CD4-positive, alpha-beta memory T cell (primary cell): ENCODE measurements around the gene SLC7A14. TPM values are rescaled to one million over a fixed set of nuclear protein-coding genes. Genes with fewer than 3 reads are reported as not detected.

Experiments used
- CTCF ChIA-PET: fragments of 350-600 bp; sonication (Branson Sonifier 250); formaldehyde crosslinking; loops from one replicate; lab custom pipeline; 2021; ENCODE audit warnings: inconsistent platforms; ENCODE audit not compliant: partially characterized antibody; lab: Charles Lee
- POLR2A ChIA-PET: fragments of 350-600 bp; sonication (Branson Sonifier 250); formaldehyde crosslinking; loops from one replicate; lab custom pipeline; 2021; ENCODE audit not compliant: partially characterized antibody; lab: Charles Lee
- DNase-seq, 5 donors: peaks; one replicate each; pipeline versions ENCODE4 v3.0.0 to v3.0.0-alpha.2; 2020 to 2022; ENCODE audit warnings: mixed read lengths in 1 of 5
- H3K27ac ChIP-seq: one replicate; pipeline ENCODE4 v1.7.0; 2013; ENCODE audit warnings: low read depth, low read length
- H3K27me3 ChIP-seq: 2 replicates; pipeline ENCODE4 v1.7.0; 2013; ENCODE audit warnings: mild to moderate bottlenecking, low read length, moderate library complexity; ENCODE audit not compliant: insufficient read depth
- H3K36me3 ChIP-seq: 2 replicates; pipeline ENCODE4 v1.7.0; 2013; ENCODE audit warnings: mild to moderate bottlenecking, low read length, moderate library complexity; ENCODE audit not compliant: insufficient read depth
- H3K4me1 ChIP-seq: 2 replicates; pipeline ENCODE4 v1.7.0; 2013; ENCODE audit warnings: mild to moderate bottlenecking, low read length, moderate library complexity; ENCODE audit not compliant: insufficient read depth
- H3K4me3 ChIP-seq, 2 donors: one replicate each; pipeline ENCODE4 v1.7.0; 2013; ENCODE audit warnings: low read length in 2 of 2, mild to moderate bottlenecking in 1 of 2
- H3K9me3 ChIP-seq, 2 donors: one replicate each; pipeline ENCODE4 v1.7.0; 2013; ENCODE audit warnings: low read length in 2 of 2, control low read depth in 1 of 2; ENCODE audit not compliant: control insufficient read depth in 1 of 2
- H3K27ac Mint-ChIP-seq, 7 donors: one replicate each; pipeline ENCODE4 v1.8.0; 2020 to 2021; ENCODE audit warnings: mixed read lengths in 7 of 7, mild to moderate bottlenecking in 6 of 7, inconsistent platforms in 3 of 7, moderate library complexity in 3 of 7
- H3K27me3 Mint-ChIP-seq, 2 donors: one replicate each; pipeline ENCODE4 v1.8.0; 2020 to 2021; ENCODE audit warnings: mixed read lengths in 2 of 2
- H3K36me3 Mint-ChIP-seq, 2 donors: one replicate each; pipeline ENCODE4 v1.8.0; 2020 to 2021; ENCODE audit warnings: mixed read lengths in 2 of 2, inconsistent platforms in 1 of 2, mild to moderate bottlenecking in 1 of 2
- H3K4me1 Mint-ChIP-seq, 4 donors: one replicate each; pipeline ENCODE4 v1.8.0; 2020 to 2021; ENCODE audit warnings: mixed read lengths in 4 of 4, mild to moderate bottlenecking in 1 of 4
- H3K4me3 Mint-ChIP-seq, 8 donors: one replicate each; pipeline ENCODE4 v1.8.0; 2020 to 2021; ENCODE audit warnings: mixed read lengths in 8 of 8, mild to moderate bottlenecking in 7 of 8, moderate library complexity in 6 of 8, inconsistent platforms in 3 of 8
- H3K9me3 Mint-ChIP-seq, 8 donors: one replicate each; pipeline ENCODE4 v1.8.0; 2020 to 2021; ENCODE audit warnings: mixed read lengths in 8 of 8, mild to moderate bottlenecking in 5 of 8, inconsistent platforms in 3 of 8, moderate library complexity in 1 of 8
- intact Hi-C: fragments of 100-400 bp; cut with micrococcal nuclease; formaldehyde crosslinking; loops from one replicate; pipeline ENCODE4 v1.15.1; 2023
- polyA plus RNA-seq, 2 donors: library from polyadenylated mRNA; unstranded; fragments of 300-500 nt; fragmentation: Illumina TruSeq; gene quantifications; one replicate each; pipeline ENCODE4 v1.2.3, GENCODE V29; 2021
- total RNA-seq, 2 experiments: library from RNA; stranded (reverse); gene quantifications; one replicate each; pipeline ENCODE4 v1.2.3, GENCODE V29; 2021

The SLC7A14 gene
- total RNA-seq (not detected), polyA plus RNA-seq (not detected)

DNA sequence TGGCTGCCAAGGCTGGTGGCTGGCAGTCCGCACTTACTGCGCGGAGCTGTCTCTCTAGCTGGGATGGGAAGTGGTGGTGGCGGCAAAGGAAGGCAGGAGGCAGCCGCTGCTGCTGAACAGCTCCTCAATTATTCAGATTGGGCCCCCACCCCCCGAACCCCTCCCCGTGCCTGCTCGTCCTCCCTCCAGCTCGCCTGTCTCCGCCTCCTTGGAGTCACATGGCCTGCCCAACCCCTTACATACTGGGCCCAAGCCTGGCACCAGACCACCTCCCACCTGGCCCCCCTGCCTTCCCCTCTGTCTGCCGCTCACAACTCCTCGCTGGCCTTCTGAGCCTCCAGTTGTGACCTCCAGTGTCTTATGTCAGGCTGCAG lies at the start of gene SLC7A14:
TSS of gene SLC7A14 (minus strand) at position 139 of the 374 bp plus-strand sequence. CDS start 59,139 bp downstream, outside the sequence.
- Histone ChIP-seq H3K27me3 (peaks cover 17% of the 10 kb centered on the region), H3K36me3 (no peaks in the 10 kb centered on the region), H3K9me3 (no peaks in the 10 kb centered on the region), H3K4me3 (no peak within 1 kb of the TSS), H3K27ac (no peak within 1 kb of the TSS), H3K4me1 (no peaks in the 10 kb centered on the region)
- no peaks in the 10 kb centered on the region for H3K4me1 Mint-ChIP-seq
- CTCF ChIA-PET: no interaction called here
- no peaks in the 10 kb centered on the region for H3K36me3 Mint-ChIP-seq
- no peak within 1 kb of the TSS for H3K27ac Mint-ChIP-seq
- peaks cover 0 to 23% (median 12%) of the 10 kb centered on the region in 8 donors for H3K9me3 Mint-ChIP-seq
- no peak within 1 kb of the TSS for H3K4me3 Mint-ChIP-seq
- no peak for DNase-seq
- H3K27me3 Mint-ChIP-seq: peaks cover 32 to 37% of the 10 kb centered on the region in 2 donors
- intact Hi-C loops: no loop called here
- POLR2A ChIA-PET: no interaction called here

- peaks cover 1 to 5% of the 10 kb centered on the region in 2 donors for H3K27me3 Mint-ChIP-seq
- CTCF ChIA-PET: no interaction called here
Measured at GRCh38 chr3:170635385-170635735, 49.5 kb upstream of the SLC7A14 start.

GRCh38 chr3:170634663-170635384 lies 48.9 kb upstream of the SLC7A14 start:
- H3K4me1 Mint-ChIP-seq: no peaks in the 10 kb centered on the region
- H3K36me3 Mint-ChIP-seq: no peaks in the 10 kb centered on the region
- Histone ChIP-seq H3K4me3 (no peak overlapping the region), H3K36me3 (no peaks in the 10 kb centered on the region), H3K4me1 (no peaks in the 10 kb centered on the region), H3K27me3 (no peaks in the 10 kb centered on the region), H3K9me3 (no peaks in the 10 kb centered on the region), H3K27ac (no peak overlapping the region)
- peaks cover 2 to 5% of the 10 kb centered on the region in 2 donors for H3K27me3 Mint-ChIP-seq
- H3K27ac Mint-ChIP-seq: no peak overlapping the region
- no peaks in the 10 kb centered on the region for H3K9me3 Mint-ChIP-seq
- ChIA-PET CTCF (no interaction called here), POLR2A (no interaction called here)
- H3K4me3 Mint-ChIP-seq: no peak overlapping the region
- intact Hi-C loops: no loop called here
- DNase-seq: no peak

More at GRCh38 chr3:170635385-170635735, 49.5 kb upstream of the SLC7A14 start:
- H3K36me3 Mint-ChIP-seq: no peaks in the 10 kb centered on the region
- H3K9me3 Mint-ChIP-seq: no peaks in the 10 kb centered on the region
- intact Hi-C loops: no loop called here
- H3K4me1 Mint-ChIP-seq: no peaks in the 10 kb centered on the region
- no peaks in the 10 kb centered on the region for H3K27me3 ChIP-seq
- H3K27ac ChIP-seq: no peak overlapping the region
- H3K36me3 ChIP-seq: no peaks in the 10 kb centered on the region
- no peak for DNase-seq
- H3K27ac Mint-ChIP-seq: no peak overlapping the region
- POLR2A ChIA-PET: no interaction called here
- no peaks in the 10 kb centered on the region for H3K9me3 ChIP-seq
- no peak overlapping the region for H3K4me3 ChIP-seq
- no peaks in the 10 kb centered on the region for H3K4me1 ChIP-seq
- no peak overlapping the region for H3K4me3 Mint-ChIP-seq

DNA sequence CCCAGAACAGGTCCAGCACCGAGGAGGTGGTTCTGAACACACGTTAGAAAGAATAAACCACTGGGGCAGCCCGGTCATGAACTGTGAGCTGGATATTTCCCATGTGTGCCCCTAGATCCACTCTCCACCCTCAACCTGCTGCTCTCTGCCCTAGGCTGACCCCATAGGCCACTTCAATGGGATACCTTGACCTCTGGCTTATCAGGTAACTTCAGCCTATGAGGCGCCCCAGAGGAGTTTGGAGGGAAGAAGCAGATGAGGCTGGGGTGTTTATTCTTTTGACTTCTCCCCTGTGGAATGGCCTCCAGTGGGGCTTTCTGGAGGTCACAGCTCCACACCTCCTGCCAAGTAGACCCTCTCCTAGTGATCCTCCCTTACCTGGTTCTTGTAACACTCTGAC lies 47.7 kb upstream of the SLC7A14 start:
- H3K9me3 ChIP-seq: no peaks in the 10 kb centered on the region
- Mint-ChIP-seq H3K9me3 (no peaks in the 10 kb centered on the region), H3K4me3 (no peak overlapping the region), H3K36me3 (no peaks in the 10 kb centered on the region), H3K27me3 (peaks cover 5 to 7% of the 10 kb centered on the region in 2 donors), H3K4me1 (no peaks in the 10 kb centered on the region), H3K27ac (no peak overlapping the region)
- no peak overlapping the region for H3K27ac ChIP-seq
- ChIA-PET CTCF (no interaction called here), POLR2A (no interaction called here)
- H3K4me1 ChIP-seq: no peaks in the 10 kb centered on the region
- no peaks in the 10 kb centered on the region for H3K36me3 ChIP-seq
- H3K4me3 ChIP-seq: no peak overlapping the region
- DNase-seq: no peak
- H3K27me3 ChIP-seq: no peaks in the 10 kb centered on the region
- intact Hi-C loops: no loop called here

DNA sequence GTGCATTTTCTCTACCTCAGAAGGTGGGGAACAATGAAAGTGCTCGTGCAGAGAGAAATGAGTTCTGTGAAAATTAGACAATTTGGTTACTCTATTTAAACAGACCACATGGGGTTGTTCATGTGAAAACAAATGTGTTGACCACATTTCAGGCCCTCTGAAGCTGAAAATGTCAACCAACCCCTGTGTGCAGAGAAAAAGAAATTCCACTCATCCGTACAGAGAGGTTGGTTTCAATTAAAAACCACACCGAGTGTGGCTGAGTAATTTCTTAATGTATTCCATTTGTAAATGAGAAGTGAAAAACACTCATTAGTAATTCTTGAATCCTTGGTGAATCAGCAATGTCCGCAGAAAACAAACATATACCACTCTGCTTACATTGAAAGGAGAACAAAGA lies 46.9 kb upstream of the SLC7A14 start:
- H3K27ac Mint-ChIP-seq: no peak overlapping the region
- Histone ChIP-seq H3K27ac (no peak overlapping the region), H3K4me1 (no peaks in the 10 kb centered on the region), H3K4me3 (no peak overlapping the region), H3K27me3 (no peaks in the 10 kb centered on the region), H3K9me3 (no peaks in the 10 kb centered on the region), H3K36me3 (no peaks in the 10 kb centered on the region)
- H3K36me3 Mint-ChIP-seq: no peaks in the 10 kb centered on the region
- H3K9me3 Mint-ChIP-seq: no peaks in the 10 kb centered on the region
- CTCF ChIA-PET: no interaction called here
- DNase-seq: no peak
- intact Hi-C loops: no loop called here
- H3K4me3 Mint-ChIP-seq: no peak overlapping the region
- H3K4me1 Mint-ChIP-seq: no peaks in the 10 kb centered on the region
- POLR2A ChIA-PET: no interaction called here
- peaks cover 6 to 7% of the 10 kb centered on the region in 2 donors for H3K27me3 Mint-ChIP-seq

DNA sequence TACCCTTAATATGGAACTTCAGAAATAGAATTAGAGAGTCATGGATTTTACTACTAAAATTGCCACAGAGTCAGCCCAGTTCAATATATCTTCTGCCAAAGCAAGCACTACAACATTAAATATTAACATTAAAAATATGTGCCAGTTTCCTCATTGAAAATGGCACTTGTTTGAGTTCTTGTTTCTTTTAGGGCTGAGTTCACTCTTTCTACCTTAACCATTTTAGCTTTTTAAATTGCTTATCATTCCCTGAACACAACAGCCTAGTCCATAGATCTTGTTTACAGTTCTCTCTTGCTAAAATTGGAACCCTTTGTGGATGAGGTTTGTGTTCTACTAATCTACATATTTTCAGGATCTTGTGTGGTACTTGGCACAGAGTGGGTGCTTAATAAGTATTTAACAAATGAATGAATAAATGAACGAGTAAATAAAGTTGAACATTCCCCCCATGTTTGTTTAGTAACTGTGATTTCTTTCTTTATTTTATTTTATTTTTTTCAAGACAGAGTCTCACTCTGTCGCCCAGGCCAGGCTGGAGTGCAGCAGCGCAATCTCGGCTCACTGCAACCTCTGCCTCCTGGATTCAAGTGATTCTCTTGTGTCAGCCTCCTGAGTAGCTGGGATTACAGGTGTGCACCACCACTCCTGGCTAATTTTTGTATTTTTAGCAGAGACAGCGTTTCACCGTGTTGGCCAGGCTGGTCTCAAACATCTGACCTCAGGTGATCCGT lies 46.0 kb upstream of the SLC7A14 start:
- Histone ChIP-seq H3K27ac (no peak overlapping the region), H3K36me3 (no peaks in the 10 kb centered on the region), H3K9me3 (no peaks in the 10 kb centered on the region), H3K4me3 (no peak overlapping the region), H3K4me1 (no peaks in the 10 kb centered on the region), H3K27me3 (no peaks in the 10 kb centered on the region)
- H3K27me3 Mint-ChIP-seq: peaks cover 7 to 10% of the 10 kb centered on the region in 2 donors
- intact Hi-C loops: no loop called here
- ChIA-PET POLR2A (no interaction called here), CTCF (interaction anchor here (0.7 kb wide), 1 partner anchor 10 kb away, joined by 3 read pairs; no protein-coding TSS in a partner anchor)
- H3K4me3 Mint-ChIP-seq: no peak overlapping the region
- no peaks in the 10 kb centered on the region for H3K9me3 Mint-ChIP-seq
- H3K27ac Mint-ChIP-seq: no peak overlapping the region
- no peak for DNase-seq
- no peaks in the 10 kb centered on the region for H3K4me1 Mint-ChIP-seq
- no peaks in the 10 kb centered on the region for H3K36me3 Mint-ChIP-seq

DNA sequence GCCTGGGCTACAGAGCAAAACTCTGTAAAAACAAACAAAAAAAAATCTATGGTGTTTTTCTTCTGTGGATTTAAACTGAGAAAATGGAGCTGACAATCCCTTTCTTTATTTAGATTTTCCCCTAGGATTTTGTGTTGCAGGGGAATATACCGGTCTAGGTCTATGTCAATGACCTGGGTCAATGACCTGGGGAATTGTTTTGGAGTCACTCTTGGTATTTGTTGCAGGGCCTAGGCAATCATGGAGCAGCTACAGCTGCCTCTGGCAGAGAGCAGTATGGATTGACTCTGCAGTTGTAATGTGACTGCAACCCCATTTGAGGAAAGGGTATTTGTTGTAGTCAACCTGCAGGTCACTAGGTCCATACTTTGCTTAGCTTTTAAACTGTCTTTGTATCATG lies 37.6 kb upstream of the SLC7A14 start:
- H3K9me3 ChIP-seq: no peaks in the 10 kb centered on the region
- H3K9me3 Mint-ChIP-seq: peaks cover 0 to 6% (median under 1%) of the 10 kb centered on the region in 8 donors
- H3K4me3 ChIP-seq: no peak overlapping the region
- no peaks in the 10 kb centered on the region for H3K36me3 ChIP-seq
- H3K27me3 Mint-ChIP-seq: peaks cover 15 to 17% of the 10 kb centered on the region in 2 donors
- no peak for DNase-seq
- no peak overlapping the region for H3K27ac Mint-ChIP-seq
- intact Hi-C loops: no loop called here
- H3K4me1 ChIP-seq: no peaks in the 10 kb centered on the region
- H3K4me3 Mint-ChIP-seq: no peak overlapping the region
- H3K36me3 Mint-ChIP-seq: no peaks in the 10 kb centered on the region
- ChIA-PET CTCF (no interaction called here), POLR2A (no interaction called here)
- no peaks in the 10 kb centered on the region for H3K27me3 ChIP-seq
- no peaks in the 10 kb centered on the region for H3K4me1 Mint-ChIP-seq
- no peak overlapping the region for H3K27ac ChIP-seq
